HEK293T (cell line): ENCODE results near the gene PLPPR1.

ENCODE experiments used
- CTCF ChIA-PET: fragments of 350-600 bp; formaldehyde crosslinking; extraction: SDS; loops from one replicate; lab custom pipeline; 2021; ENCODE audit warnings: antibody characterized with exemption, inconsistent platforms; lab: Yijun Ruan, JAX
- POLR2A ChIA-PET: fragments of 350-600 bp; formaldehyde crosslinking; extraction: SDS; loops from one replicate; lab custom pipeline; 2020; ENCODE audit warnings: antibody characterized with exemption, inconsistent platforms; lab: Yijun Ruan, JAX
- DNase-seq: peaks from one replicate; pipeline ENCODE4 v3.0.0; 2012; ENCODE audit warnings: mixed read lengths; ENCODE audit errors: extremely low spot score
- ARNT ChIP-seq: fragments of 450-650 bp; IDR thresholded peaks from 2 replicates; pipeline ENCODE4 v1.6.1; 2017; ENCODE audit warnings: mild to moderate bottlenecking
- BHLHE40 ChIP-seq: fragments of 450-650 bp; IDR thresholded peaks from 2 replicates; pipeline ENCODE4 v1.6.1; 2016; ENCODE audit warnings: mild to moderate bottlenecking, moderate library complexity, borderline replicate concordance
- CTBP1 ChIP-seq: fragments of 450-650 bp; IDR thresholded peaks from 2 replicates; pipeline ENCODE4 v1.6.1; 2016; ENCODE audit warnings: borderline replicate concordance
- ELF4 ChIP-seq: fragments of 450-650 bp; IDR thresholded peaks from 2 replicates; pipeline ENCODE4 v1.6.1; 2017; ENCODE audit warnings: antibody characterized with exemption
- FOXA1 ChIP-seq: fragments of 450-650 bp; IDR thresholded peaks from 2 replicates; pipeline ENCODE4 v1.6.1; 2016; ENCODE audit warnings: mild to moderate bottlenecking
- FOXK2 ChIP-seq: fragments of 450-650 bp; IDR thresholded peaks from 2 replicates; pipeline ENCODE4 v1.6.1; 2016; ENCODE audit warnings: mild to moderate bottlenecking
- FOXM1 ChIP-seq: fragments of 450-650 bp; IDR thresholded peaks from 2 replicates; pipeline ENCODE4 v1.6.1; 2017; ENCODE audit warnings: mild to moderate bottlenecking, borderline replicate concordance
- HDGF ChIP-seq: fragments of 450-650 bp; IDR thresholded peaks from 2 replicates; pipeline ENCODE4 v1.6.1; 2017; ENCODE audit warnings: antibody characterized with exemption, borderline replicate concordance
- L3MBTL2 ChIP-seq: fragments of 450-650 bp; conservative IDR thresholded peaks from 2 replicates; pipeline ENCODE4 v1.6.1; 2016; ENCODE audit warnings: mild to moderate bottlenecking
- LEF1 ChIP-seq: fragments of 450-650 bp; IDR thresholded peaks from 2 replicates; pipeline ENCODE4 v1.6.1; 2017; ENCODE audit warnings: mild to moderate bottlenecking, borderline replicate concordance
- NFRKB ChIP-seq: fragments of 450-650 bp; IDR thresholded peaks from 2 replicates; pipeline ENCODE4 v1.6.1; 2016; ENCODE audit warnings: mild to moderate bottlenecking, moderate library complexity
- PKNOX1 ChIP-seq: fragments of 450-650 bp; IDR thresholded peaks from 2 replicates; pipeline ENCODE4 v1.6.1; 2016
- SP1 ChIP-seq: fragments of 450-650 bp; IDR thresholded peaks from 2 replicates; pipeline ENCODE4 v1.6.1; 2017
- SUZ12 ChIP-seq: fragments of 450-650 bp; IDR thresholded peaks from 2 replicates; pipeline ENCODE4 v1.6.1; 2016; ENCODE audit warnings: mild to moderate bottlenecking
- TARDBP ChIP-seq: fragments of 450-650 bp; IDR thresholded peaks from 2 replicates; pipeline ENCODE4 v1.6.1; 2016
- ZNF384 ChIP-seq: fragments of 450-650 bp; IDR thresholded peaks from 2 replicates; pipeline ENCODE4 v1.6.1; 2016

PLPPR1 gene

GRCh38 chr9:101220341-101220740 is 191.8 kb downstream of the PLPPR1 start:
- ChIA-PET CTCF (no interaction called here), POLR2A (no interaction called here)
- TF ChIP-seq PKNOX1 (no peak), SUZ12 (no peak), L3MBTL2 (no peak), ZNF384 (no peak), BHLHE40 (no peak), ARNT (no peak), TARDBP (no peak), FOXA1 (no peak), FOXK2 (no peak), HDGF (no peak), LEF1 (no peak), SP1 (no peak), ELF4 (no peak)
- no peak for DNase-seq

GRCh38 chr9:101225271-101225670 is 196.7 kb downstream of the PLPPR1 start:
- ChIA-PET POLR2A (no interaction called here), CTCF (no interaction called here)
- TF ChIP-seq ZNF384 (no peak), FOXA1 (no peak)
- no peak for DNase-seq

GRCh38 chr9:101226161-101226560 is 197.6 kb downstream of the PLPPR1 start:
- ChIA-PET POLR2A (no interaction called here), CTCF (no interaction called here)
- no peak for TF ChIP-seq L3MBTL2
- TF ChIP-seq FOXA1 = no peak
- TF ChIP-seq FOXM1 = no peak
- TF ChIP-seq HDGF = no peak
- no peak for TF ChIP-seq BHLHE40
- TF ChIP-seq TARDBP = no peak
- TF ChIP-seq ZNF384 = no peak
- no peak for TF ChIP-seq FOXK2
- no peak for TF ChIP-seq LEF1
- DNase-seq = no peak

- ChIA-PET CTCF (no interaction called here), POLR2A (no interaction called here)
- DNase-seq = no peak
- TF ChIP-seq HDGF = no peak
- TF ChIP-seq L3MBTL2 = no peak
- no peak for TF ChIP-seq NFRKB
- no peak for TF ChIP-seq SP1
- TF ChIP-seq SUZ12 = no peak
- no peak for TF ChIP-seq FOXM1
- TF ChIP-seq CTBP1 = no peak
- no peak for TF ChIP-seq FOXK2
- TF ChIP-seq BHLHE40 = no peak
- no peak for TF ChIP-seq PKNOX1
- TF ChIP-seq ELF4 = no peak
- no peak for TF ChIP-seq ARNT
- no peak for TF ChIP-seq FOXA1
- no peak for TF ChIP-seq LEF1
These were observed 198.3 kb downstream of the PLPPR1 start for GRCh38 chr9:101226803-101227202.

GRCh38 chr9:101229606-101230005 is 201.1 kb downstream of the PLPPR1 start:
- ChIA-PET CTCF (no interaction called here), POLR2A (no interaction called here)
- DNase-seq = no peak
- TF ChIP-seq SUZ12 (no peak), ARNT (no peak), FOXM1 (no peak), BHLHE40 (no peak), FOXK2 (no peak)

GRCh38 chr9:101232405-101232977 is 204.0 kb downstream of the PLPPR1 start:
- TF ChIP-seq LEF1 = no peak
- TF ChIP-seq ARNT = no peak
- TF ChIP-seq NFRKB = no peak
- no peak for TF ChIP-seq FOXM1
- TF ChIP-seq CTBP1 = no peak

GRCh38 chr9:101235105-101235866 is 206.8 kb downstream of the PLPPR1 start:
- ChIA-PET POLR2A (no interaction called here), CTCF (interaction anchor here (0.6 to 1.4 kb wide), 4 partner anchors 185 to 1387 kb away, joined by 3 to 4 read pairs (median 4); no protein-coding TSS in a partner anchor)
- TF ChIP-seq NFRKB = no peak
- no peak for TF ChIP-seq CTBP1
- no peak for TF ChIP-seq L3MBTL2
- no peak for TF ChIP-seq SUZ12
- no peak for TF ChIP-seq ELF4
- TF ChIP-seq TARDBP = no peak
- TF ChIP-seq FOXK2 = no peak
- TF ChIP-seq FOXA1 = no peak
- no peak for TF ChIP-seq ARNT
- no peak for TF ChIP-seq HDGF
- peak; percentile 18 for DNase-seq

More at GRCh38 chr9:101232405-101232977, 204.0 kb downstream of the PLPPR1 start:
- no peak for DNase-seq
- CTCF ChIA-PET = interaction anchor here (0.7 to 1.2 kb wide), 2 partner anchors 28 to 113 kb away, joined by 3 to 4 read pairs; no protein-coding TSS in a partner anchor
- POLR2A ChIA-PET = no interaction called here
